ENCODE measurements around the gene SNCB. TPM values are rescaled to one million over a fixed set of nuclear protein-coding genes. Genes with fewer than 3 reads are reported as not detected.

Gene SNCB
- polyA plus RNA-seq, 1 donor from 2014 or later, result not detected

- no peaks in the 10 kb centered on the region for H3K9me3 Mint-ChIP-seq
- H3K27me3 Mint-ChIP-seq, result peaks cover 29% of the 10 kb centered on the region
- no peaks in the 10 kb centered on the region for H3K36me3 Mint-ChIP-seq
- no peak overlapping the region for H3K4me3 Mint-ChIP-seq
- H3K4me1 Mint-ChIP-seq, result peaks cover 8 to 16% (median 8%) of the 10 kb centered on the region in 3 donors
- no peak overlapping the region for H3K27ac Mint-ChIP-seq
These were observed 3.5 kb downstream of the SNCB start for GRCh38 chr5:176626876-176627236.

- H3K4me1 Mint-ChIP-seq, result peaks cover 7 to 16% (median 8%) of the 10 kb centered on the region in 3 donors
- no peak overlapping the region for H3K27ac Mint-ChIP-seq
- peaks cover 31% of the 10 kb centered on the region for H3K27me3 Mint-ChIP-seq
- no peaks in the 10 kb centered on the region for H3K36me3 Mint-ChIP-seq
- H3K9me3 Mint-ChIP-seq, result no peaks in the 10 kb centered on the region
- H3K4me3 Mint-ChIP-seq, result no peak overlapping the region
These were observed 4.1 kb downstream of the SNCB start for GRCh38 chr5:176625966-176626875.

- H3K36me3 Mint-ChIP-seq, result no peaks in the 10 kb centered on the region
- H3K9me3 Mint-ChIP-seq, result no peaks in the 10 kb centered on the region
- H3K4me1 Mint-ChIP-seq, result peaks cover 1 to 10% (median 4%) of the 10 kb centered on the region in 3 donors
- H3K4me3 Mint-ChIP-seq, result no peak overlapping the region
- H3K27ac Mint-ChIP-seq, result no peak overlapping the region
- peaks cover 26% of the 10 kb centered on the region for H3K27me3 Mint-ChIP-seq
These were observed 4.8 kb downstream of the SNCB start for GRCh38 chr5:176625512-176625911.

- Mint-ChIP-seq H3K4me1 (peaks cover 5 to 11% (median 8%) of the 10 kb centered on the region in 3 donors), H3K27ac (no peak overlapping the region), H3K36me3 (no peaks in the 10 kb centered on the region), H3K9me3 (no peaks in the 10 kb centered on the region), H3K27me3 (peaks cover 31% of the 10 kb centered on the region), H3K4me3 (no peak overlapping the region)
These were observed 5.4 kb downstream of the SNCB start for GRCh38 chr5:176624938-176625337.

- Mint-ChIP-seq H3K27ac (no peak overlapping the region), H3K27me3 (peaks cover 31% of the 10 kb centered on the region), H3K4me1 (peaks cover 5 to 10% (median 8%) of the 10 kb centered on the region in 3 donors), H3K4me3 (no peak overlapping the region), H3K9me3 (no peaks in the 10 kb centered on the region), H3K36me3 (no peaks in the 10 kb centered on the region)
These were observed 6.2 kb downstream of the SNCB start for GRCh38 chr5:176624142-176624541.

GRCh38 chr5:176621661-176622079, 8.7 kb downstream of the SNCB start:
- H3K36me3 Mint-ChIP-seq, result no peaks in the 10 kb centered on the region
- H3K4me1 Mint-ChIP-seq, result peaks cover 5 to 8% (median 6%) of the 10 kb centered on the region in 3 donors
- H3K9me3 Mint-ChIP-seq, result no peaks in the 10 kb centered on the region
- H3K27ac Mint-ChIP-seq, result no peak overlapping the region
- H3K27me3 Mint-ChIP-seq, result peaks cover 47% of the 10 kb centered on the region
- H3K4me3 Mint-ChIP-seq, result no peak overlapping the region

DNA sequence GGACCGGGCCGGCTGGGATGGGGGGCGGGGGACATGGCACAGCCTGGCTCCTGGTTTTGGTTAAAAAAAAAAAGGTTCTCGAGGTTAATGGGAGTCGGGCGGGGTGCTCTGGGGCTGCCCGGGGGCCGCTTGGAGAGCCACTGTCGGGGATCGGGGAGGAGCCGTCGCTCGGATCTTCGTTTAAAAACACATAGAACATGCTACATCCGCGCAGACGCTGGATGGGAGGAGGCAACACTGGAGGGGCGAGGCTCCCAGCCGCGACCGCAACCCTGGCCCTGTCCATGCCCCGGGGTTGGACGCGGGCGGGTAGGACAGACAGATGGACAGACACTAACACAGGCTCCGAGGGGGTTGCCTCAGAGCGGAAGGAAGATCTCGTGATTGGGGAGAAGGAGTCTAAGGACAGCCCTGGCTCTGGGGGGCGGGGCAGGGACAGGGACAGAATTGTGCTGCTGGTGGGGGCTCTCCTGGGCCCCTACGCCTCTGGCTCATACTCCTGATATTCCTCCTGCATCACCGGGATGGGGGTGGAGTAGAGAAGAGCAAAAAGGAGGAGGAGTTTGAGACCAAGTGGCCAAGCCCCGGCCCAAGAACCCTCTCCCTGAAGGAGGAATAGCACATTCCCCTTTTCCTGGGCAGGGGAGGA, 9.9 kb downstream of the SNCB start:
- Mint-ChIP-seq H3K27me3 (peaks cover 50% of the 10 kb centered on the region), H3K4me1 (peaks cover 5 to 6% (median 5%) of the 10 kb centered on the region in 3 donors), H3K9me3 (no peaks in the 10 kb centered on the region), H3K36me3 (no peaks in the 10 kb centered on the region), H3K4me3 (peak overlapping the region in 2 of 4 donors; percentile 19 to 86), H3K27ac (no peak overlapping the region)

DNA sequence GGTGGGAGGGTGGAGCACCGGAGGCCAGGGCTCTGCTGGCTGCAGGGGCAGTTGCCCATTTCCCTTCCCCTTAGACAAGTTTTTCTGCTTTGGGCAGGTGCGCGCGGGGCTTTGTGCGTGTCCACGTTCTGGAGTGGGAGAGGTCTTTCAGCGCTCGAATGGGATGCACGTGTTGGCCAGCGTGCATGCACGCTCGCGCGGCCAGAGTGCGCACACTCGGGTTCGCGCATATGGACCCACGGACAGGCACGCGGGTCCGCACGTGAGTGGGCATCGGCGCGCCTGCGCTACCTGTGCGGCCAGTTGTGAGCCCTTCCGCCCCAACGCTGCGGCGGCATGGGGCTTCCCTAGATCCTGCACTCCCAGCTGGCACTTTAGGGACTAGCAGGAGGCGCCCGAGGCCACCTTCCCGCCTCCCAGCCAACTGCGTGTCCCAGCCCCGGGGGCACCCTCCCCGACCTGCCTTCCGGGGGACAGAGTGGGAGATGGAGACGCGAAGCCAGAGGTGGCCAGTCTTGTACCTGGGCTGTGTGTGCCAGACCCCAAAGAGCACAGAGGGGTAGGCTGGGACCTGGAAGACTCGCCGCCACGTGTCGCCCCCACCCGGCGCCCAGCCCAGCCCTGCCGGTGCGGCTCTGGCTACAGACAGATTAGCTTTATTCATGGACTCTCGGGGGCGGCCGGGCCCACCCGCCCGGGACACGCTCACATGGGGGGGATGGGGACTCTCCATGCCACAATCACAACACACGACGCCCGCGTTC, 10.6 kb downstream of the SNCB start:
- H3K4me1 Mint-ChIP-seq, result peaks cover 5 to 6% (median 5%) of the 10 kb centered on the region in 3 donors
- peak overlapping the region in 1 of 3 donors; percentile 63 for H3K27ac Mint-ChIP-seq
- H3K4me3 Mint-ChIP-seq, result peak overlapping the region in 1 of 4 donors; percentile 19
- H3K27me3 Mint-ChIP-seq, result peaks cover 53% of the 10 kb centered on the region
- H3K9me3 Mint-ChIP-seq, result no peaks in the 10 kb centered on the region
- no peaks in the 10 kb centered on the region for H3K36me3 Mint-ChIP-seq

DNA sequence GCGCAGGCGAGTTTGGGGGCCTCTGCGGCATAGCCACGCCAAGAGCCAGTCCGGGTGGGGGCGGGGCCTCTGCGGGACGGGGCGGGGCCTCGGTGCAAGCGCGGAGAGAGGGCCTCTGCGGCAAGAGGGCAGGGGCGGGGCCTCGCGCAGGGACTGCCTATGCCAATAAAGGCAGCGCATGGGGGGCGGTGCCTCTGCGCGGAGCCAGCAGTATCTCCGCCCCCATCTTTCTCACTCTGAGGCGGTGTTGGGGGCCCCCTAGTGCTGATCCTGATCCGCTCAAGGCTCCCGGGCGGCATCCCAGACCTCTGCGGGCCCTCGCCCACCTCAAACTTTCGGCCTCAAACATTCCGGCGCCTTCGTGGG, 11.1 kb downstream of the SNCB start:
- Mint-ChIP-seq H3K4me1 (peaks cover 4 to 6% (median 5%) of the 10 kb centered on the region in 3 donors), H3K27me3 (peaks cover 53% of the 10 kb centered on the region), H3K9me3 (no peaks in the 10 kb centered on the region), H3K4me3 (peak overlapping the region in 1 of 4 donors; percentile 28), H3K36me3 (no peaks in the 10 kb centered on the region), H3K27ac (peak overlapping the region in 2 of 3 donors; percentile 31 to 63)

DNA sequence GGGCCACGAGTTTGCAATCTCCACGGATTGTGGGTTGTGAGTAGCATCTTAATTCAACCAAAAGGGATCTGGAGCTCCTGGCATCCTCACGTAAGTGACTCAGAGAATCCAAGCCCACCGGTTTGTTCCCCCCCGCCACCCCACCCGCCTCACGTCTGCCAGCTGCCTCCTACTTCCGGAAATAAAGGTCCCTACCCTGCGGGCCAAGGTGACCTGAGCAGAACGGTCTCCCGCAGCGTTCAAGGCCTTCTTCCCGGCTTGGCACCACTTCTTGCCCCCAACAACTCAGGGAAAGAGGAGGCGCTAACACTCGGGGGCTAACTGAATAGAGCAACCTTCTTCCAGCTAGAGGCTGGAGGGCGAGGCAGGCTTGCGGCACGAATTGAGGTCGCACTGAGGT, 11.6 kb downstream of the SNCB start:
- Mint-ChIP-seq H3K36me3 (no peaks in the 10 kb centered on the region), H3K4me1 (peaks cover 3 to 6% (median 5%) of the 10 kb centered on the region in 3 donors), H3K9me3 (no peaks in the 10 kb centered on the region), H3K27me3 (peaks cover 54% of the 10 kb centered on the region), H3K4me3 (peak overlapping the region in 1 of 4 donors; percentile 28), H3K27ac (peak overlapping the region in 1 of 3 donors; percentile 31)

- peak overlapping the region in 1 of 3 donors; percentile 57 for H3K27ac Mint-ChIP-seq
- peaks cover 3 to 6% (median 5%) of the 10 kb centered on the region in 3 donors for H3K4me1 Mint-ChIP-seq
- H3K27me3 Mint-ChIP-seq, result peaks cover 67% of the 10 kb centered on the region
- no peak overlapping the region for H3K4me3 Mint-ChIP-seq
- H3K36me3 Mint-ChIP-seq, result no peaks in the 10 kb centered on the region
- peaks cover 0 to 2% (median 0%) of the 10 kb centered on the region in 3 donors for H3K9me3 Mint-ChIP-seq
These were observed 13.8 kb downstream of the SNCB start for GRCh38 chr5:176616511-176616910.

- H3K27me3 Mint-ChIP-seq, result peaks cover 56% of the 10 kb centered on the region
- peaks cover 0 to 4% (median 0%) of the 10 kb centered on the region in 3 donors for H3K4me1 Mint-ChIP-seq
- peak overlapping the region in 1 of 4 donors; percentile 13 for H3K4me3 Mint-ChIP-seq
- peaks cover 0 to 2% (median 0%) of the 10 kb centered on the region in 3 donors for H3K9me3 Mint-ChIP-seq
- no peaks in the 10 kb centered on the region for H3K36me3 Mint-ChIP-seq
- H3K27ac Mint-ChIP-seq, result no peak overlapping the region
These were observed 15.4 kb downstream of the SNCB start for GRCh38 chr5:176614805-176615478.

DNA sequence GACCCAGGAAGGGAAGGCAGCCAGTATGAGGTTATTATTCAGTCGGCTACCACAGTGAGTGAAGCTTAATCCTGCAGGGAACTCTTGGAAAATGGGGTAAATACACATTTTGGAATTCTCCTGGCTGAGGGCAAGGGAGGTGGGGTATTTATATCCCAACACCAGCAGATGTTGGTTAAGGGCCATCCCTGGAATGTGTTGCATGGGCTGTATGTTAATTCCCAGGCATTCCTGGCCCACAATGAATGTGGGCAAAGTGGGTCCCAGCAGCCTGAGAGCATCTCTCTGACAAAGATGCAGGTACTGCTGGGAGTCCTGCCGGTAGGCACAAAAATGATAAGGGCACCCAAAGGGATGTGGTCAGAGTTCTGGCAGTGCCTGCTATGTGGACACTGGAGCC, 17.5 kb downstream of the SNCB start:
- peak overlapping the region in 1 of 4 donors; percentile 47 for H3K4me3 Mint-ChIP-seq

DNA sequence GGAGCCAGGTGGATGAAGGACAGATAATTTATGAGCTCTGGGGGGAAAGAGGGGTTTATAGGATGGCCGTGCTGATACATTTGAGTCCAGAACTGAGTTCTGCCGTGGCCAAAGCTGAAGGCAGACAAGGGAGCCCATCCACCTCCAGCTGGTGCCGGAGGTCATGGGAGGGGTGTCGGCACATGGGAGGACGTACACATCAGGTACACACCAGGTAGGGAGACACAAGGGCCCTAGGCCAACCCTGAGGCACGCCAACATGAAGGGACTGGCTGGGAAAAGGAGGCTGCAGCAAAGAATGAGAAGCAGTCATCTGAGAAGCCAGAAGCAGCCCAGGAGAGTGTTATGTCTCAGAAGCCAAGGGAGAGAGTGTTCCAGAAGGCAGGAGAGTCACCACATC, 18.3 kb downstream of the SNCB start:
- peaks cover 30% of the 10 kb centered on the region for H3K27me3 Mint-ChIP-seq
- peaks cover 0 to 7% (median 5%) of the 10 kb centered on the region in 3 donors for H3K4me1 Mint-ChIP-seq
- H3K9me3 Mint-ChIP-seq, result peaks cover 0 to 2% (median 0%) of the 10 kb centered on the region in 3 donors
- H3K4me3 Mint-ChIP-seq, result peak overlapping the region in 2 of 4 donors; percentile 30 to 83
- no peaks in the 10 kb centered on the region for H3K36me3 Mint-ChIP-seq
- H3K27ac Mint-ChIP-seq, result no peak overlapping the region

More for the DNA sequence above, 17.5 kb downstream of the SNCB start:
- no peaks in the 10 kb centered on the region for H3K36me3 Mint-ChIP-seq
- H3K27ac Mint-ChIP-seq, result no peak overlapping the region
- peaks cover 0 to 7% (median 5%) of the 10 kb centered on the region in 3 donors for H3K4me1 Mint-ChIP-seq
- H3K27me3 Mint-ChIP-seq, result peaks cover 39% of the 10 kb centered on the region
- H3K9me3 Mint-ChIP-seq, result peaks cover 0 to 2% (median 0%) of the 10 kb centered on the region in 3 donors
